Duodenal mucosa (tissue), 2 donors: ENCODE data around the gene IGSF21.

Experiments
- H3K27ac ChIP-seq: one replicate; pipeline ENCODE4 v1.7.0; 2013; ENCODE audit warnings: low read depth, low read length
- H3K27me3 ChIP-seq, 2 donors: one replicate each; pipeline ENCODE4 v1.7.0; 2013; ENCODE audit warnings: low read length in 2 of 2, control low read depth in 1 of 2; ENCODE audit not compliant: insufficient read depth in 2 of 2, control insufficient read depth in 1 of 2
- H3K36me3 ChIP-seq, 2 donors: one replicate each; pipeline ENCODE4 v1.7.0; 2013; ENCODE audit warnings: low read length in 2 of 2, control low read depth in 1 of 2; ENCODE audit not compliant: insufficient read depth in 2 of 2, control insufficient read depth in 1 of 2
- H3K4me1 ChIP-seq, 2 donors: one replicate each; pipeline ENCODE4 v1.7.0; 2013; ENCODE audit warnings: low read length in 2 of 2, control low read depth in 1 of 2; ENCODE audit not compliant: insufficient read depth in 2 of 2, control insufficient read depth in 1 of 2
- H3K4me3 ChIP-seq, 2 donors: one replicate each; pipeline ENCODE4 v1.7.0; 2013; ENCODE audit warnings: low read length in 2 of 2, low read depth in 1 of 2
- H3K9ac ChIP-seq, 2 donors: one replicate each; pipeline ENCODE4 v1.7.0; 2013; ENCODE audit warnings: low read length in 2 of 2, low read depth in 1 of 2
- H3K9me3 ChIP-seq, 2 donors: one replicate each; pipeline ENCODE4 v1.7.0; 2013; ENCODE audit warnings: low read length in 2 of 2, control low read depth in 1 of 2; ENCODE audit not compliant: control insufficient read depth in 1 of 2

The IGSF21 gene

GRCh38 chr1:18232052-18232451, 124.5 kb downstream of the IGSF21 start:
- no peak overlapping the region for H3K4me3 ChIP-seq
- H3K9me3 ChIP-seq, result peaks cover 7 to 13% of the 10 kb centered on the region in 2 donors
- H3K27ac ChIP-seq, result no peak overlapping the region
- no peaks in the 10 kb centered on the region for H3K4me1 ChIP-seq
- H3K27me3 ChIP-seq, result peaks cover 0 to 8% of the 10 kb centered on the region in 2 donors
- no peak overlapping the region for H3K9ac ChIP-seq
- H3K36me3 ChIP-seq, result no peaks in the 10 kb centered on the region

GRCh38 chr1:18233176-18233864, 125.7 kb downstream of the IGSF21 start:
- no peak overlapping the region for H3K4me3 ChIP-seq
- no peaks in the 10 kb centered on the region for H3K36me3 ChIP-seq
- H3K27ac ChIP-seq, result no peak overlapping the region
- no peak overlapping the region for H3K9ac ChIP-seq
- no peaks in the 10 kb centered on the region for H3K4me1 ChIP-seq
- peaks cover 0 to 8% of the 10 kb centered on the region in 2 donors for H3K27me3 ChIP-seq
- H3K9me3 ChIP-seq, result peaks cover 7 to 13% of the 10 kb centered on the region in 2 donors

GRCh38 chr1:18234790-18235242, 127.2 kb downstream of the IGSF21 start:
- H3K4me1 ChIP-seq, result no peaks in the 10 kb centered on the region
- no peak overlapping the region for H3K9ac ChIP-seq
- peaks cover 7 to 13% of the 10 kb centered on the region in 2 donors for H3K9me3 ChIP-seq
- H3K27ac ChIP-seq, result no peak overlapping the region
- no peak overlapping the region for H3K4me3 ChIP-seq
- H3K36me3 ChIP-seq, result no peaks in the 10 kb centered on the region
- H3K27me3 ChIP-seq, result peaks cover 0 to 3% of the 10 kb centered on the region in 2 donors

GRCh38 chr1:18237371-18237770, 129.8 kb downstream of the IGSF21 start:
- Histone ChIP-seq H3K4me3 (no peak overlapping the region), H3K27ac (no peak overlapping the region), H3K9me3 (no peaks in the 10 kb centered on the region), H3K9ac (no peak overlapping the region), H3K4me1 (no peaks in the 10 kb centered on the region), H3K27me3 (no peaks in the 10 kb centered on the region), H3K36me3 (no peaks in the 10 kb centered on the region)

GRCh38 chr1:18238190-18238589, 130.6 kb downstream of the IGSF21 start:
- Histone ChIP-seq H3K9me3 (no peaks in the 10 kb centered on the region), H3K4me3 (no peak overlapping the region), H3K27me3 (no peaks in the 10 kb centered on the region), H3K9ac (no peak overlapping the region), H3K36me3 (no peaks in the 10 kb centered on the region), H3K4me1 (no peaks in the 10 kb centered on the region), H3K27ac (no peak overlapping the region)

GRCh38 chr1:18239671-18240070, 132.1 kb downstream of the IGSF21 start:
- H3K9me3 ChIP-seq, result no peaks in the 10 kb centered on the region
- no peaks in the 10 kb centered on the region for H3K27me3 ChIP-seq
- H3K4me3 ChIP-seq, result no peak overlapping the region
- H3K9ac ChIP-seq, result no peak overlapping the region
- no peaks in the 10 kb centered on the region for H3K36me3 ChIP-seq
- H3K27ac ChIP-seq, result no peak overlapping the region
- no peaks in the 10 kb centered on the region for H3K4me1 ChIP-seq

- no peaks in the 10 kb centered on the region for H3K27me3 ChIP-seq
- H3K4me1 ChIP-seq, result no peaks in the 10 kb centered on the region
- H3K4me3 ChIP-seq, result no peak overlapping the region
- no peaks in the 10 kb centered on the region for H3K9me3 ChIP-seq
- H3K27ac ChIP-seq, result no peak overlapping the region
- H3K9ac ChIP-seq, result no peak overlapping the region
- no peaks in the 10 kb centered on the region for H3K36me3 ChIP-seq
These were observed 133.3 kb downstream of the IGSF21 start for GRCh38 chr1:18240906-18241305.

GRCh38 chr1:18241891-18242290, 134.3 kb downstream of the IGSF21 start:
- Histone ChIP-seq H3K36me3 (no peaks in the 10 kb centered on the region), H3K27ac (no peak overlapping the region), H3K4me1 (no peaks in the 10 kb centered on the region), H3K9ac (no peak overlapping the region), H3K9me3 (no peaks in the 10 kb centered on the region), H3K4me3 (no peak overlapping the region), H3K27me3 (no peaks in the 10 kb centered on the region)

- Histone ChIP-seq H3K4me1 (no peaks in the 10 kb centered on the region), H3K9ac (no peak overlapping the region), H3K4me3 (no peak overlapping the region), H3K36me3 (no peaks in the 10 kb centered on the region), H3K9me3 (no peaks in the 10 kb centered on the region), H3K27me3 (no peaks in the 10 kb centered on the region), H3K27ac (no peak overlapping the region)
These were observed 136.0 kb downstream of the IGSF21 start for GRCh38 chr1:18243503-18244175.

- Histone ChIP-seq H3K36me3 (no peaks in the 10 kb centered on the region), H3K9me3 (no peaks in the 10 kb centered on the region), H3K27me3 (no peaks in the 10 kb centered on the region), H3K9ac (no peak overlapping the region), H3K4me1 (no peaks in the 10 kb centered on the region), H3K4me3 (no peak overlapping the region), H3K27ac (no peak overlapping the region)
These were observed 137.2 kb downstream of the IGSF21 start for GRCh38 chr1:18244762-18245161.
